ENCODE data around the gene PWWP2B. TPM values are rescaled to one million over a fixed set of nuclear protein-coding genes. Genes with fewer than 3 reads are reported as not detected.

The PWWP2B gene
- total and polyA plus RNA-seq, 2 of the 8 experiments (the other 6 are each of a cell fraction or from before 2014, with no cell fraction given): 5.3 to 10.8 TPM

- TF ChIP-seq SIN3A (conservative IDR thresholded peaks at IDR 0.05 in 1 of 2, IDR thresholded peaks at IDR 0.05 in 1 of 2; ENCODE audit: low read depth in 1 of 2, low read length in 2 of 2) (no peak), GTF2F1 (IDR thresholded peaks at IDR 0.05; ENCODE audit: borderline replicate concordance, low read depth, low read length) (no peak), E2F6 (IDR thresholded peaks at IDR 0.05) (no peak), BRCA1 (IDR thresholded peaks at IDR 0.05; ENCODE audit: low read depth, low read length) (no peak)
Observed at GRCh38 chr10:132433671-132434340, 36.8 kb downstream of the PWWP2B start (continued).

Measured in H1 (cell line).